Adrenal gland (tissue), 5 donors: Measurements from ENCODE around the gene IL1RAPL2.

ENCODE experiments used
- POLR2A ChIP-seq, 2 donors: fragments of 450-650 bp; IDR thresholded peaks; one replicate each; pipeline ENCODE4 v1.6.1; 2017; ENCODE audit warnings: antibody characterized with exemption in 2 of 2, mild to moderate bottlenecking in 2 of 2, moderate library complexity in 1 of 2
- TF ChIP-seq, protein P1 (sequence below), 6 experiments: fragments of 450-650 bp in 4 of 6; fragments of 200-600 bp in 2 of 6; sonication (generic) in 1 of 6; IDR thresholded peaks; 1 replicate in 5 of 6; 2 replicates in 1 of 6; pipeline versions ENCODE4 v1.5.1 to v1.8.0; 2016 to 2021; ENCODE audit warnings: antibody characterized with exemption in 6 of 6, mild to moderate bottlenecking in 2 of 6, moderate library complexity in 1 of 6
- donor health status: DM: no; HTN: no; CAD: no.

DNA sequence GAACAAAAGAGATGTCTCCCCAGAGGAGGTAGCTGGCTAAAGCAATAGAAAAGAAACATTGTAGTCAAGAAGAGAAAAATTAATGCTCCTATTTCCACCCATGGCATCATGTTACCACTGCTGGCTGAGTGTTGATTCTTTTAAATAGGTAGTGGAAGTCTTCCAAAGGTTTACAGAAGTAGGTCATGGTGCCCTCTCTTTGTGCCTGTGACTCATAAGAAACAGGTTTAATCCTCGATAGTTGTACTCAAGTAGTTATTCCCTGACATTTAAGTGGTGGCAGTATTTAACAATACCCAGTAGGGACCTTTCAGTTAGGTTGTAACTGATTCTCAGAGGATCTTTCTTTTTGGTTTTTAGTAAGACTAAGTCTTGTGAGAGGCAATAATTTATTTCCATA, 406.7 kb downstream of the IL1RAPL2 start:
- TF ChIP-seq, protein P1, sequence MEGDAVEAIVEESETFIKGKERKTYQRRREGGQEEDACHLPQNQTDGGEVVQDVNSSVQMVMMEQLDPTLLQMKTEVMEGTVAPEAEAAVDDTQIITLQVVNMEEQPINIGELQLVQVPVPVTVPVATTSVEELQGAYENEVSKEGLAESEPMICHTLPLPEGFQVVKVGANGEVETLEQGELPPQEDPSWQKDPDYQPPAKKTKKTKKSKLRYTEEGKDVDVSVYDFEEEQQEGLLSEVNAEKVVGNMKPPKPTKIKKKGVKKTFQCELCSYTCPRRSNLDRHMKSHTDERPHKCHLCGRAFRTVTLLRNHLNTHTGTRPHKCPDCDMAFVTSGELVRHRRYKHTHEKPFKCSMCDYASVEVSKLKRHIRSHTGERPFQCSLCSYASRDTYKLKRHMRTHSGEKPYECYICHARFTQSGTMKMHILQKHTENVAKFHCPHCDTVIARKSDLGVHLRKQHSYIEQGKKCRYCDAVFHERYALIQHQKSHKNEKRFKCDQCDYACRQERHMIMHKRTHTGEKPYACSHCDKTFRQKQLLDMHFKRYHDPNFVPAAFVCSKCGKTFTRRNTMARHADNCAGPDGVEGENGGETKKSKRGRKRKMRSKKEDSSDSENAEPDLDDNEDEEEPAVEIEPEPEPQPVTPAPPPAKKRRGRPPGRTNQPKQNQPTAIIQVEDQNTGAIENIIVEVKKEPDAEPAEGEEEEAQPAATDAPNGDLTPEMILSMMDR (IDR thresholded peaks at IDR 0.05): no peak
- no peak for TF ChIP-seq POLR2A (IDR thresholded peaks at IDR 0.05)
